ENCODE measurements around the gene GAS7. TPM values are rescaled to one million over a fixed set of nuclear protein-coding genes. Genes with fewer than 3 reads are reported as not detected.

Gene GAS7
- total and polyA plus RNA-seq, 9 donors, result 7.1 to 48.0 (median 24.2) TPM

GRCh38 chr17:10200016-10200415 is 1.6 kb upstream of the GAS7 start:
- peaks cover 3% of the 10 kb centered on the region for H3K4me1 ChIP-seq (ENCODE audit: insufficient read depth)
- H3K36me3 ChIP-seq, result no peaks in the 10 kb centered on the region
- 89 to 95% (median 93%) methylated on average over 3 of the region's 3 CpGs for WGBS, 3 donors
- no peaks in the 10 kb centered on the region for H3K27me3 ChIP-seq
- no peaks in the 10 kb centered on the region for H3K9me3 ChIP-seq
- no peak overlapping the region for H3K4me3 ChIP-seq
- no peak for DNase-seq
- intact Hi-C loops (cut with DNase I), result no loop called here
- H3K27ac ChIP-seq, result no peak overlapping the region
- TF ChIP-seq EP300 (IDR thresholded peaks at IDR 0.05) (no peak), POLR2A (IDR thresholded peaks at IDR 0.05) (no peak), CTCF (IDR thresholded peaks at IDR 0.05) (no peak)

GRCh38 chr17:10197721-10198508 is 491 bp downstream of the GAS7 start:
- Histone ChIP-seq H3K4me1 (ENCODE audit: insufficient read depth) (peaks cover 3% of the 10 kb centered on the region), H3K4me3 (peak overlapping the region; percentile 78), H3K27me3 (no peaks in the 10 kb centered on the region), H3K9me3 (no peaks in the 10 kb centered on the region), H3K27ac (no peak overlapping the region), H3K36me3 (no peaks in the 10 kb centered on the region)
- no peak for TF ChIP-seq POLR2A (IDR thresholded peaks at IDR 0.05)
- intact Hi-C loops (cut with DNase I), result no loop called here
- 0 to 1% (median 0%) methylated on average over 58 to 90 of the region's 90 CpGs for WGBS, 3 donors
- peak; percentile 21 to 52 (median 35) for DNase-seq

- 5 to 9% (median 8%) methylated on average over 11 of the region's 11 CpGs for WGBS, 3 donors
- peak in 4 of 5 donors; percentile 20 to 45 (median 28) for DNase-seq
- TF ChIP-seq EP300 (IDR thresholded peaks at IDR 0.05), result no peak
- TF ChIP-seq CTCF (IDR thresholded peaks at IDR 0.05), result no peak
- TF ChIP-seq POLR2A (IDR thresholded peaks at IDR 0.05), result no peak
- Histone ChIP-seq H3K4me3 (peak overlapping the region; percentile 78), H3K36me3 (no peaks in the 10 kb centered on the region), H3K27me3 (no peaks in the 10 kb centered on the region), H3K27ac (no peak overlapping the region), H3K4me1 (ENCODE audit: insufficient read depth) (peaks cover 3% of the 10 kb centered on the region), H3K9me3 (no peaks in the 10 kb centered on the region)
- intact Hi-C loops (cut with DNase I), result no loop called here
Measured at GRCh38 chr17:10197362-10197720, 1.1 kb downstream of the GAS7 start.

GRCh38 chr17:10196941-10197340 is 1.5 kb downstream of the GAS7 start:
- intact Hi-C loops (cut with DNase I), result no loop called here
- no peak for DNase-seq
- WGBS, 3 donors, result 34 to 45% (median 41%) methylated on average over 4 of the region's 4 CpGs
- TF ChIP-seq CTCF (IDR thresholded peaks at IDR 0.05) (no peak), EP300 (IDR thresholded peaks at IDR 0.05) (no peak), POLR2A (IDR thresholded peaks at IDR 0.05) (no peak)
- Histone ChIP-seq H3K9me3 (no peaks in the 10 kb centered on the region), H3K27ac (no peak overlapping the region), H3K27me3 (no peaks in the 10 kb centered on the region), H3K4me1 (ENCODE audit: insufficient read depth) (peaks cover 3% of the 10 kb centered on the region), H3K4me3 (peak overlapping the region; percentile 78), H3K36me3 (no peaks in the 10 kb centered on the region)

GRCh38 chr17:10196384-10196895 is 2.0 kb downstream of the GAS7 start:
- no peaks in the 10 kb centered on the region for H3K36me3 ChIP-seq
- peaks cover 3% of the 10 kb centered on the region for H3K4me1 ChIP-seq (ENCODE audit: insufficient read depth)
- H3K27ac ChIP-seq, result no peak overlapping the region
- H3K4me3 ChIP-seq, result no peak overlapping the region
- no peaks in the 10 kb centered on the region for H3K27me3 ChIP-seq
- WGBS, 3 donors, result 71 to 80% (median 72%) methylated on average over 11 of the region's 11 CpGs
- intact Hi-C loops (cut with DNase I), result no loop called here
- TF ChIP-seq EP300 (IDR thresholded peaks at IDR 0.05) (no peak), CTCF (IDR thresholded peaks at IDR 0.05) (no peak), POLR2A (IDR thresholded peaks at IDR 0.05) (no peak)
- no peaks in the 10 kb centered on the region for H3K9me3 ChIP-seq
- no peak for DNase-seq
